MM.1S (cell line): Measurements from ENCODE around the gene RNF217.

Experiments
- DNase-seq: peaks from one replicate; pipeline ENCODE4 v3.0.0-alpha.2; 2015
- H2AFZ ChIP-seq: fragments of 300-600 bp; sonication (generic); 2 replicates; pipeline ENCODE4 v1.6.0; 2016; ENCODE audit warnings: antibody characterized with exemption, low read length
- H3F3A ChIP-seq: fragments of 300-600 bp; sonication (generic); 2 replicates; pipeline ENCODE4 v1.6.1; 2016; ENCODE audit warnings: mild to moderate bottlenecking, antibody characterized with exemption, low read length, moderate library complexity, mixed read lengths; ENCODE audit not compliant: insufficient read depth
- H3K27ac ChIP-seq: fragments of 300-600 bp; sonication (generic); 2 replicates; pipeline ENCODE4 v1.5.1; 2016; ENCODE audit warnings: mild to moderate bottlenecking, low read length
- H3K27me3 ChIP-seq: fragments of 300-600 bp; sonication (generic); replicated peaks from 2 replicates; pipeline ENCODE4 v1.6.0; 2016; ENCODE audit warnings: low read length; ENCODE audit not compliant: insufficient read depth
- H3K36me3 ChIP-seq: fragments of 300-600 bp; sonication (generic); replicated peaks from 2 replicates; pipeline ENCODE4 v1.6.1; 2016; ENCODE audit warnings: mild to moderate bottlenecking, low read length, mixed read lengths; ENCODE audit not compliant: insufficient read depth
- H3K4me1 ChIP-seq: fragments of 300-600 bp; sonication (generic); 2 replicates; pipeline ENCODE4 v1.6.1; 2016; ENCODE audit warnings: low read length, mixed read lengths
- H3K4me2 ChIP-seq: fragments of 300-600 bp; sonication (generic); 2 replicates; pipeline ENCODE4 v1.6.0; 2016; ENCODE audit warnings: low read depth, low read length
- H3K4me3 ChIP-seq: fragments of 300-600 bp; sonication (generic); 2 replicates; pipeline ENCODE4 v1.5.1; 2016; ENCODE audit warnings: low read length, mixed read lengths
- H3K79me2 ChIP-seq: fragments of 300-600 bp; sonication (generic); 2 replicates; pipeline ENCODE4 v1.6.1; 2016; ENCODE audit warnings: mixed run types, low read length, mixed read lengths
- H3K9ac ChIP-seq: fragments of 300-600 bp; sonication (generic); 2 replicates; pipeline ENCODE4 v1.6.1; 2016; ENCODE audit warnings: low read length, mixed read lengths
- H3K9me2 ChIP-seq: fragments of 300-600 bp; sonication (generic); replicated peaks from 2 replicates; pipeline ENCODE4 v1.6.1; 2016; ENCODE audit warnings: mild to moderate bottlenecking, low read length, mixed read lengths; ENCODE audit not compliant: insufficient read depth
- H3K9me3 ChIP-seq: fragments of 300-600 bp; sonication (generic); replicated peaks from 2 replicates; pipeline ENCODE4 v1.6.1; 2016; ENCODE audit warnings: mild to moderate bottlenecking, low read length, mixed read lengths; ENCODE audit not compliant: insufficient read depth
- H4K20me1 ChIP-seq: fragments of 300-600 bp; sonication (generic); 2 replicates; pipeline ENCODE4 v1.6.1; 2016; ENCODE audit warnings: mild to moderate bottlenecking, low read length, moderate library complexity, mixed read lengths; ENCODE audit not compliant: insufficient read depth
- EZH2 ChIP-seq: fragments of 300-600 bp; sonication (generic); optimal IDR thresholded peaks from 2 replicates; pipeline ENCODE3; 2017; ENCODE audit warnings: low read depth, mild to moderate bottlenecking, antibody characterized with exemption, low read length, mixed read lengths
- EZH2phosphoT487 ChIP-seq: fragments of 300-600 bp; sonication (generic); IDR thresholded peaks from 2 replicates; pipeline ENCODE4 v1.6.1; 2018; ENCODE audit warnings: antibody characterized with exemption, low read length
- TF ChIP-seq, protein P1 (sequence below): fragments of 300-600 bp; sonication (generic); IDR thresholded peaks from 2 replicates; pipeline ENCODE4 v1.5.1; 2016; ENCODE audit warnings: antibody characterized with exemption, low read length, mixed read lengths

The RNF217 gene

DNA sequence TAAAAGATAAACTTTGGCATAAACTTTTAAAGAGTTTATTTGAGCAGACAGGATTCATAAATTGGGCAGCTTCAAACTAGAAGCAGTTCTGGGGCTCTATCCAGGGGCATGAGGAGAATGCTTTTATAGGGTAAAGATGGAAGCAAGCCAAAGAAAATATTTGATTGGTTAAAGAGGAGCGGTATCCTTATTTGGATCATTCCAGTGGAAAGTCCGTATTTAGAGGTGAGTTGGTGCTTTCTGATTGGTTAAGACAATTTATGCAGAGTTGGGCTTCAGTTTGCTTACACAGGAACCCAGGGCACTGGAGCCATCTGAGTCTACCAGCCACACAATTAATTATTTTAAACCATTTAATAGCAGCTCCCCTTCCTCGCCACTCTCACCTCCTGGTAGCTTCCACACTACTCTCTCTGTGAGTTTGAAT lies 37.9 kb upstream of the RNF217 start:
- Histone ChIP-seq H3K27ac (no peak overlapping the region), H3K36me3 (no peaks in the 10 kb centered on the region), H3K9me3 (no peaks in the 10 kb centered on the region), H4K20me1 (no peaks in the 10 kb centered on the region), H3K79me2 (no peaks in the 10 kb centered on the region), H3K9me2 (no peaks in the 10 kb centered on the region), H3K4me3 (no peak overlapping the region), H2AFZ (no peak overlapping the region), H3K9ac (no peak overlapping the region), H3F3A (no peaks in the 10 kb centered on the region), H3K4me2 (no peak overlapping the region), H3K27me3 (no peaks in the 10 kb centered on the region), H3K4me1 (no peaks in the 10 kb centered on the region)
- DNase-seq = no peak
- TF ChIP-seq EZH2phosphoT487 (no peak), EZH2 (no peak)
- TF ChIP-seq, protein P1, sequence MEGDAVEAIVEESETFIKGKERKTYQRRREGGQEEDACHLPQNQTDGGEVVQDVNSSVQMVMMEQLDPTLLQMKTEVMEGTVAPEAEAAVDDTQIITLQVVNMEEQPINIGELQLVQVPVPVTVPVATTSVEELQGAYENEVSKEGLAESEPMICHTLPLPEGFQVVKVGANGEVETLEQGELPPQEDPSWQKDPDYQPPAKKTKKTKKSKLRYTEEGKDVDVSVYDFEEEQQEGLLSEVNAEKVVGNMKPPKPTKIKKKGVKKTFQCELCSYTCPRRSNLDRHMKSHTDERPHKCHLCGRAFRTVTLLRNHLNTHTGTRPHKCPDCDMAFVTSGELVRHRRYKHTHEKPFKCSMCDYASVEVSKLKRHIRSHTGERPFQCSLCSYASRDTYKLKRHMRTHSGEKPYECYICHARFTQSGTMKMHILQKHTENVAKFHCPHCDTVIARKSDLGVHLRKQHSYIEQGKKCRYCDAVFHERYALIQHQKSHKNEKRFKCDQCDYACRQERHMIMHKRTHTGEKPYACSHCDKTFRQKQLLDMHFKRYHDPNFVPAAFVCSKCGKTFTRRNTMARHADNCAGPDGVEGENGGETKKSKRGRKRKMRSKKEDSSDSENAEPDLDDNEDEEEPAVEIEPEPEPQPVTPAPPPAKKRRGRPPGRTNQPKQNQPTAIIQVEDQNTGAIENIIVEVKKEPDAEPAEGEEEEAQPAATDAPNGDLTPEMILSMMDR = no peak

DNA sequence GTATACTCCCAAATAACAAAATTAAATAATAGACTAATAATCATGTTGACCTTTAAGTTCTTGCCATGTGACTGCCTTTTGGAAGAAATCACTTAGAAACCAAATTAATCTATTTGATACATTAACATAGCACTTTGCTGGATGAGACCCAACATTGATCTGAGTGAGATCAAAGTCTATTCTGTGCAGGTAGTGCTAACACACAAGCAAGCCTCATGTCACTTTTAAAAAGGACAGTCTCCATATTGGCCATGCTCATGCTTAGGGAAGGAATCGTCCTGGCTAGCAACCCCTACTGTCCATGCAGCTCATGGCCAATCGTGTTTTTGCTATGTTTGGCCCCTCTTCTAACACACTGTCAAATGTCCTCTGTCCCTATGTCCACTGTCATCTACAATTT lies 35.8 kb upstream of the RNF217 start:
- TF ChIP-seq, protein P1 = no peak
- TF ChIP-seq EZH2 (no peak), EZH2phosphoT487 (no peak)
- Histone ChIP-seq H2AFZ (no peak overlapping the region), H3K4me1 (no peaks in the 10 kb centered on the region), H3F3A (no peaks in the 10 kb centered on the region), H3K4me3 (no peak overlapping the region), H3K27ac (no peak overlapping the region), H3K9me3 (no peaks in the 10 kb centered on the region), H4K20me1 (no peaks in the 10 kb centered on the region), H3K9ac (no peak overlapping the region), H3K36me3 (no peaks in the 10 kb centered on the region), H3K9me2 (no peaks in the 10 kb centered on the region), H3K4me2 (no peak overlapping the region), H3K79me2 (no peaks in the 10 kb centered on the region), H3K27me3 (no peaks in the 10 kb centered on the region)
- DNase-seq = no peak

DNA sequence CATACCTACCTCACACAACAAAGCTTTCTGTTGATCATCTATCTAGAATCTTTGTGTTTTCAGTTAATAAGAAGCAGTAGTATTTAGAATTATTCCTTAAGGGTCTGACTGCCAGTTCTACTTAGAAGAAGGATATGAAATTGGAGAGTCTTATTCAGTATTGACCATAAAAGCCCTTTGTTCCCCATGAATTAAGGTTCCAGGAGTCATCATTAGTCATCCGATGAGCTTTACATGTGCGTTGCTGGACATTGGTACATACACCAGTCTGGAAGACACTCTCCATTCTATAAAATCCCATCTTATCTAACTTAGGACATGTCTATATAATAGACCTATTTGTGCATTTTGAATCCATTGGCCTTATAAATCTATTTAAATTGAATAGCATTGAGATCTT lies 34.4 kb upstream of the RNF217 start:
- H3K36me3 ChIP-seq = no peaks in the 10 kb centered on the region
- no peaks in the 10 kb centered on the region for H3F3A ChIP-seq
- H3K9me2 ChIP-seq = no peaks in the 10 kb centered on the region
- H4K20me1 ChIP-seq = no peaks in the 10 kb centered on the region
- H3K4me1 ChIP-seq = no peaks in the 10 kb centered on the region
- H2AFZ ChIP-seq = no peak overlapping the region
- TF ChIP-seq, protein P1 = no peak
- TF ChIP-seq EZH2 (no peak), EZH2phosphoT487 (no peak)
- no peak overlapping the region for H3K27ac ChIP-seq
- no peaks in the 10 kb centered on the region for H3K79me2 ChIP-seq
- no peaks in the 10 kb centered on the region for H3K9me3 ChIP-seq
- no peak overlapping the region for H3K4me2 ChIP-seq
- no peak overlapping the region for H3K4me3 ChIP-seq
- no peaks in the 10 kb centered on the region for H3K27me3 ChIP-seq
- DNase-seq = no peak
- H3K9ac ChIP-seq = no peak overlapping the region
